Measurements from ENCODE around the gene MAP3K20. TPM values are rescaled to one million over a fixed set of nuclear protein-coding genes. Genes with fewer than 3 reads are reported as not detected.
A peak's percentile ranks its signal among the peaks of the same experiment; 100 is the strongest.

Gene MAP3K20
- total RNA-seq, 1 experiment from 2014 or later: 7.2 TPM

DNA sequence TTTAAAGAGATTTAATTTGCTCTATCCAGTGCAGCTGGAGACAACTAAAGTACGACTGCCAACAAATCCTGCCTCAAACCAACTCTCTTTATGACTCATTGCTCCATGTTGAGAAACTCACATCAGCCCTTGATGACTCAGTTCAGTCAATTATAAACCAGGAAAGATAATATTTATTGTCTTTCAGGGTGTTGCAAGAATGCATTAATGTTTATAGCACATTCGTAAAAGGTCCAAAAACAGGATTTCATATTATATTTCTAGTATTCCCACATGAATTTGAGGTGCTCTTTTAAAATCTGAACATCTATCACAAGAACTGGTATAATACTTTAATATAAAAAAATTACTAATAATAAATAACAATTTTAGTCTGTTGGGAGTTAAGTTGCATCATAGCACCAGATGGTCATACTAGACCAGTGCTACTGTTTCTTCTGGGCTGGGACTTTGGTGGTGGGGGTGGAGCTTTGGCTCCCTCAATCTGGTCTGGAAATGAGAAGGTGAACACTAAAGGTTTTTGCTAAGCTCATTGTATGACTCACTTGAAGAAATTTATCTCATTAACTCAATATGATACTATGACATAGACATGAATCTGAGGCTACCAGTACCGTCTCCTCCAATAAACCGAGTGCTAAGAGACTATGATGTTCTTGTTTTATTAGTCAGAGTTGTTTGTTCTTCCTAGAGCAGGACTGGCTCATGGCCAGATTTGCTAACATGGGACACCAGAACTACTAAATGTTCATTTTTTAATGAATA lies 26.6 kb upstream of the MAP3K20 start:
- in situ Hi-C loops (cut with HindIII; ENCODE audit: low sequenced_read_pairs): no loop called here
- DNase-seq (ENCODE audit: low spot score): peak; percentile 9

DNA sequence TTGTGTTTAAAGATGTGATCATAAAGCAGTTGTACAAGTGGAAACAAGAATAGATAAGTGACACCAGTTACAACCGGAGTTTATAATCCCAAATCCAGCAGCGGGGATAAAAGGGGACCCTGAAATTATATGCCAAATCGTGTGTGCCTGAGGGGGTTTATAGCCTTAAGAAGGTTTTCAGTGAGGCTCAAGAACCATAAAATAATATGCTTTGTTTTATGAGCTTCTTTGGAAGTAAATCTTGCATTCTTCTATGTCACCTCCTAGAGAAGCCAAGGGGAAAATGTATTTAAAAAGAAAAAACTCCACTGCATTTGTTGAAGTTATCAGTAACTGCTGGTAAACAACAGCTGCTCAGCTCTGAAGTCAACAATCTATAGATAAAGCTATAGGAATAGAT lies 25.8 kb upstream of the MAP3K20 start:
- in situ Hi-C loops (cut with HindIII; ENCODE audit: low sequenced_read_pairs): no loop called here
- no peak for DNase-seq (ENCODE audit: low spot score)

DNA sequence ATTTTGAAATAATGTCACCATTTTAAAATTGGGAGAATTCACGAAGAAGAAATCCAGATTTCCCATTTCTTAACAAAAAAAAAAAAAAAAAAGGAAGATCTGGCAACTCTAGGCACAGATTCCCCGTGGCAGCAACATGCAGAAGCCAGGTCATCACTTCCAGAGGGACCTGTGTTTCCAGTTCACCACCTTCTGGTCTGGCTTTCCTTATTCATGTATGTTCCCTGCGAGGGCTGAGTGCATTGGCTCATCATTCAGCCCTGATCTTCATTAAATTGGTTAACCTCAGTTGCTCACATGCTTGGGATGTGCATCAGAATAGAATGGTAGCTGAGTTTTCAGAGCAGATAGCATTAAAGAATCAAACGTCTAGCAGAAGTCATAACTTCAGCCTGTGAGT lies 25.0 kb upstream of the MAP3K20 start:
- in situ Hi-C loops (cut with HindIII; ENCODE audit: low sequenced_read_pairs): no loop called here
- DNase-seq (ENCODE audit: low spot score): no peak

DNA sequence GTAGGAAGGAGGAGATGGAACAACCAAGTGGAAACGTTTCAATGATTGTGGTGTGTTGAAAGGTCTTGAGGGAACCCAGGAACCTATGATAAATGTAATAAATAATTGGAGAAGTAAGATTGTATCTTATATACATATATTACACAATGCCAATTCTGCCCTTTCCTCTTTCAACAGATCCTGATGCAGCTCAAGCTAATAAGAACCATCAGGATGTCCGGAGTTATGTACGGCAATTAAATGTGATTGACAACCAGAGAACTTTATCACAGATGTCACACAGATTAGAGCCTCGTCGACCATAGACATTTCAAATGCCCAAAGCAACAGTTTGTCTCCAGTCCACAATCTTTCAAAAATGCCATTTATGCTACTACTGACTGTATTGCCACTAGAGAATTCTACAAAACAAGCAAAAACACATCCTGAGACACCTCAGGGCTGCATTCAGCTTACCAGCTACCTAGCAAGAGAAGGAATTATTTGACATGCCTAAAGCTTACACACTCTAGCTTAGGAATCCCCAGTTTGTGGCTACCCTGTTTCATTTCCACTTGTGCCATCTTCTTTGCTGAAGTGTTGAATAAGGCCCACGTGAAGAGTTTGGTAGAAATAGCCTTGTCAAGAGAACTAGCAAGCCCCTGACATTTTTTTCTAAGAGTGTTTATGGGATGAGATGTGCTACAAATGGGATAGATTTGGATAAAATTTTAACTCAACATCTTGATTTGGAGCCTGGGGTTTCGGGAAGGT lies 24.0 kb upstream of the MAP3K20 start:
- in situ Hi-C loops (cut with HindIII; ENCODE audit: low sequenced_read_pairs): no loop called here
- DNase-seq (ENCODE audit: low spot score): no peak

DNA sequence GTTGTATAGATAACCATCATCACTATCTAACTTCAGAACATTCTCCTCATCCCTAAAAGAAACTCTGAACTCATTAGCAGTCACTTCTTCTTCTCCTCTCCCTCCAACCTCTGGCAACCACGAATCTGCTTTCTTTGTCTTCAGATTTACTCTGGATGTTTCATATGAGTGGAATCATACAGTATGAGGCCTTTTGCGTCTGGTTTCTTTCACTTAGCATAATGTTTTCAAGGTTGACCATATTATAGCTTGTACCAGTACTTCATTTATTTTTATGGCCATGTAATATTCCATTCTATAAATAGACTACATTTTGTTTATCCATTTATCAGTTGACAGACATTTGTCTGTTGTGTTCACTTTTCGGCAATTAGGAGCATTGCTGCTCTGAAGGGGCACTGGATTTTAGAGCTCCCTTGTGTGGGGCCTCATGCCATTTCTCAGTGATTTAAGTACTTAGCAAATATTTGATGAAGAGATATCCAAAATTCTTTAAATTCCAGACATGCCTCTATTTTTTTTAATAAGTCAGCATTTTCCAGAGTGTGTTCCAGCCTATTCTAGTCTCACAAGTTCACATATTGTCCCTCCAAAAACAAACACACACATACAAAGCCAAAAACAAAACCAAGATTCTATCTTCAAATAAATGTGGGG lies 22.5 kb upstream of the MAP3K20 start:
- in situ Hi-C loops (cut with HindIII; ENCODE audit: low sequenced_read_pairs): no loop called here
- DNase-seq (ENCODE audit: low spot score): no peak

DNA sequence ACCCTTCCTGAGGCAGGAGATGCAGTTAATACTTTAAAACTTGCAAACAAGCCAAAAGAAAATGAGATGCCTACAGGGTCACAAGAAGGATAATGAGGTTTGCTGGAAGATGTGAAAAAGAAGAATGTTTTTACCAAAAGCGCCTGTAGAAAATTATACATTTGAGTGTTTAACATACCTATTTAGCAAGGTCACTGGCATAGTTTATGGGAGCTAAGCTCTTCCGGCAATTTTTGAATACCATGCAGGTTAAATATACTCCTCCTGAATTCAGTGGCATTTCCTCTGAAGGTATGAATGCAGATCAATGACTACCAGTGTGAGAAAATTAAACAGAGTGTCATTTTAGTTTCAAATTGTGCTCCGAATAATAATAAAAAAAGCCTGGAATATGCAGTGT lies 21.2 kb upstream of the MAP3K20 start:
- in situ Hi-C loops (cut with HindIII; ENCODE audit: low sequenced_read_pairs): no loop called here
- no peak for DNase-seq (ENCODE audit: low spot score)

DNA sequence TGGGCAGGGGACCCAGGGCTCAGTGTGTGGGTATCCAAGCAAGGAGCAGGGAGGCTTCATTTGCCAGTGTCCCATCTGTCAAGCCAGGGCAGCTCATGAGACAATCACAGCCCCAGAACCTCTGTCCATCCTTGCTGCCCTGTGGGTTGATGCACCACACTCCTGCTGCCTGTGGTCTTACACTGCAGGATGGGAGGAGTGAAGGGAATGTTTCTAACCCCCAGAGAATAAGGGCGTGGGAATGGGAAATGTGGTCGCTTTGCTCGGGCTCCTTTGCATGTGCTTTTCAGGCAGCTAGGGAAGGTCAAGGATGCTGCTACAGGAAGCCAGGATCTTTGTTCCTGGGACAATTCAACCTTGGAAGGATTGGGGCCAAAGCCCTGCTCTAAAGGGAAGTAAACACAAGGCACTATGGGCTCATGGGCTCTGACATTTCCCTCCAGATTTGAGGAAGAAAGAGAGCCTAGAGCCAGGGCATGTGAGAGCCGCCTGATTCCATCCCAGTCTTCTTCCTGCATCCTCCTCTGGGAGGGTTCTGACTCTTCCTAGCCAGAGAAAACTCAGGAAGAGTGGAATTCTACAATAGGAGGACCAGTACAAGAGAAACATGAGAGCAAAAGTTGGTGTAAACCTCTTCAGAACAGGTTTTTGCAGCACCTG lies 18.8 kb upstream of the MAP3K20 start:
- no peak for DNase-seq (ENCODE audit: low spot score)
- in situ Hi-C loops (cut with HindIII; ENCODE audit: low sequenced_read_pairs): no loop called here

DNA sequence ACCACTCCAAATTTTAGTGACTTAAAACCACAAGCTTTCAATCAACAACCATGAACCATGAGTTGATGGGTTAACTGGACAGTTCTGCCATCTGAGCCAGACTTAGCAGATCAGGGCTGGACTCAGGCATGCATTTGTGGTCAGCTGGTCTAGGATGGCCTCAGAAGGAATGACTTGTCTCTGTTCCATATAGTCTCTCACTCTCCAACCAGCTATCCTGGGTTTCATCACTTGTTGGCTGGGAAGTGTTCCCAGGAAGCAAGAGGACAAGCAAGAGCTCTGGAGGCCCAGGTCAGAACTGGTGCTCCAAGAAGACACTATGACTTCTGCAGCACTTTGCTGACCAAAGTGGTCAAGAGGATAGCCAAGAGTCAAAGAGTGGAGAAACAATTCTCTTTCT lies 17.5 kb upstream of the MAP3K20 start:
- DNase-seq (ENCODE audit: low spot score): no peak
- in situ Hi-C loops (cut with HindIII; ENCODE audit: low sequenced_read_pairs): no loop called here

DNA sequence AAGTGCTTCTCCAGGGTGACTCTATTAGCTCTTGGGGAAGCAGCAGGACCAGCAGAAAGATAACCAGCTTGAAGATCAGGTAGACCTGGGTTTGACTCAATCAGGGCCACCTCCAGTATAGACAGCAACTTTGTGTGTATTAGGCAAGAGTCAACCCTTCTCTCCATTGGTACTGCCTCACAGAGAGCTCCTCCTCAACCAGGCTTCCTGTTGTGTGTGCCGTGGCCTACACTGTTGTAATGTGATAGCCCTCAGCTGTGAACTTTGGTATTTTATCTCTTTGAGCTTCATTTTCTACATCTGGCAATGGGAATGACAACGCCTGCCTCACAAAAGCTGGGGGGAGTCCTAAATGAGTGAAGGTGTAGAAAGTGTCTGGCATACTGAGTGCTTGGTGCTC lies 17.0 kb upstream of the MAP3K20 start:
- in situ Hi-C loops (cut with HindIII; ENCODE audit: low sequenced_read_pairs): no loop called here
- DNase-seq (ENCODE audit: low spot score): no peak

DNA sequence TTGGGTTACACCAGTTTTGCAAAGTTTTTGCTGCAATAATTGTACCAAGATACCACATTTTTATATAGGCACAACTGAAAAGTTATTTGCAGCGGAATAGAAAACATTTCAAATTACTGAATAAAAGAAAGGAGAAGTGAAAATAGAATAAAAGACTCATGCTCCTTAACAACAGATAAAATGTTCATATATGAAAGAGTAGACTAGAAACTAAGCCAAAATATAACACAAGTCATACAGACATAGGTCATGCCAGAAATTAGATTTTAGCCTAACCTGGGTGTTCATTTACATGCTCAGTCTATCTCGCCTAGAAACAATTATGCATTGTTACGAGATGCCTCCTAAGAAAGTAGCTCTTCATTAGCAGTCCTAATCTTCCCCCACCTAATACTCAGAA lies 16.4 kb upstream of the MAP3K20 start:
- no peak for DNase-seq (ENCODE audit: low spot score)
- in situ Hi-C loops (cut with HindIII; ENCODE audit: low sequenced_read_pairs): no loop called here

DNA sequence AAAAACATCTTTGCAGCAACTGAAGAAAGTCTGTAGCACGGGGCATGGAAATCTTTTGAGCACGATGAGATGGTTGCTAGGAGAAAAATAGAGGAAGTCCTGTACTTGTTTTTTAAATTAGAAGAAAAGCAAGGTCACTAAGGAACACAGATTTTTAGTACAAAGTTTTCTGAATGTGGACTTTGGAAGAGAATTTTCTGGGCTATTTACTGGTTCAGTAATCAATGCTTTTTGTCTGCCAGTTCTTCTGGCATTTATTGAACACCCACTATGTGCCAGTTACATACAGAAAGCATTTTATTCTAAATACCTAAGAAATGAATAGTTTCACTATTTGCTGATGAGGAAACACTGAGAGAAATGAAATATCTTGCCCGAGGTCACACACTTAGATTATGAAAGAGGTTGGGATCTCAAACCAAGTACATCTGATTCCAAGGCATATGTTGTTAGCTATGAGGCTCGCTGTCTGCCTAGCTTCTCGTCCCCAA lies 15.6 kb upstream of the MAP3K20 start:
- in situ Hi-C loops (cut with HindIII; ENCODE audit: low sequenced_read_pairs): no loop called here
- no peak for DNase-seq (ENCODE audit: low spot score)

DNA sequence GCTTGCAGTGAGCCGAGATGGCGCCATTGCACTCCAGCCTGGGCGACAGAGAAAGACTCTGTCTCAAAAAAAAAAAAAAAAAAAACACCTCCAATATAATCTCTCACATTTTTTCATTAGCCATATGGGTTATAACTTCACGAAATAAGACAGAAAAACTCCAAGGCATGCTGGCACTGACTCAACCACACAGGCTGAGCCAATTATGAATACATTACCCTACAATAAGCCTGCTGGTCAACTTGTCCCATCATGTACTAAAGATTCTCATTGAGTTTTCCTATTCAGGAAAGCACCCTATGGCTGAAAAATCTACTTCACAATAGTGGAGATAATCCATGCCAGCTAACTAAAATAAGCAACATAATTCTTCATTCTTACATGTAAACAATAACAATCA lies 12.8 kb upstream of the MAP3K20 start:
- in situ Hi-C loops (cut with HindIII; ENCODE audit: low sequenced_read_pairs): no loop called here
- DNase-seq (ENCODE audit: low spot score): no peak

DNA sequence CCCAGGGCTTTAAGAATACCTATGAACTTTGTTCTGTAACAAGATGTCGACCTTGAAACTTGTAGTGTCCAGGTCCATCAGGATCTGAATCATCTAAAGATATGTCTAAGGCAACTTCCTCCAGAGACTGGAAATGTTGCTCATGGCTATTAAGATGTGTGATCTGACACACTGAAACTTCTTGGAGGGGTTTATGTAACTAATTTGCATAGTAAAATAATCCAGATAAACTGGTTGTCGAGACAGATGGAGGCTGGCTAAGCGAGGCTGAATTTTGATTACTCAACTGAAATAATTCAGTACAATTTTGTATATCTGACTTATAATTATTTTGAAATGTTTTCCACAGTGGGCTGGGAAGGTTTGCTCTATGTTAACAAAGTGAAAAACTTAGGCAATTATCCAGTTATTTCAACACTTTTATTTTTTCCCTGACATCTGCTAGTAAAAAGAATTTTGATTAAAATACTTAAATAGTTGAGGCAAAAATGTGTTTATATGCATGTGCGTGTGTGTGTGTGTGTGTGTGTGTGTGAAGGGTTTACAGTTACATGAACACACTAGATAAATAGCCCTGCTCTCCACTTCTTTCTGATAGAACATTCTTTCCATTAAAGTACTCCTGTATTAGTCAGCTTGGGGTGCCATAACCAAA lies 11.4 kb upstream of the MAP3K20 start:
- in situ Hi-C loops (cut with HindIII; ENCODE audit: low sequenced_read_pairs): no loop called here
- DNase-seq (ENCODE audit: low spot score): no peak

DNA sequence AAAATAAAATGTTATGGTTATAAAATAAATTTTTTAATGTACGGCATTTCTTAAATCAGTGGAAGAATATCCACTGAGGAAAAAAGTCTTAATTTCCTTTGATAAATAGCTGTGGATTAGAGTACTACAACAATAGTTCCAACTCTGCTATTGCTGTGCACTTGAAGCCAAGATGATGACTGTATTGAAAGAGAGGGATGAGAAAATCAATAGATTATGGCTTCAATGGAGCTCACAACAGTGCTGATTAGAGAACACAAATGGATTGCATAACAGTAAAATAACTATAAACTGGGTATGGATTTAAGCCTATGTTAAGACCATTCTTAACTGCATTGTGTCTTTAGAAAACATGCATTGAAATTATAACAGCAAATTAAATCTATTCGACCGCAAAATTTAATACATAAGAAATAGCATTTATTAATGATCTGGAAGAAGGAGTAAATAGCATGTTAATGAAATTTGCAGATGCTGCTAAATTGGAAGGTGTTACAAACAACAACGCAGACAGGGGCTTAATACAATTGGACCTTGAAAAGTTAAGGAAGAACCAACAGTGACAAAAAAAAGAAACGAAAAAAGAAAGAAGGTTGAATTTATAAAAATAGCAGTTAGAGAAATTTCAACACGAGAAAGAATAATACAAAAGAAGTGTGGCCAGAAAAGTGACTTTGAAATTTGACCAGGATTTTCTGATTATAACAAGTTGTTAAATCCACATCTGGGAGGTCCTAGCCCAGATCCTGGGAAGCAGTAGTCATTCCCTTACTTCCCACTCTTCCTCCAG lies 8.6 kb upstream of the MAP3K20 start:
- in situ Hi-C loops (cut with HindIII; ENCODE audit: low sequenced_read_pairs): no loop called here
- DNase-seq (ENCODE audit: low spot score): no peak

DNA sequence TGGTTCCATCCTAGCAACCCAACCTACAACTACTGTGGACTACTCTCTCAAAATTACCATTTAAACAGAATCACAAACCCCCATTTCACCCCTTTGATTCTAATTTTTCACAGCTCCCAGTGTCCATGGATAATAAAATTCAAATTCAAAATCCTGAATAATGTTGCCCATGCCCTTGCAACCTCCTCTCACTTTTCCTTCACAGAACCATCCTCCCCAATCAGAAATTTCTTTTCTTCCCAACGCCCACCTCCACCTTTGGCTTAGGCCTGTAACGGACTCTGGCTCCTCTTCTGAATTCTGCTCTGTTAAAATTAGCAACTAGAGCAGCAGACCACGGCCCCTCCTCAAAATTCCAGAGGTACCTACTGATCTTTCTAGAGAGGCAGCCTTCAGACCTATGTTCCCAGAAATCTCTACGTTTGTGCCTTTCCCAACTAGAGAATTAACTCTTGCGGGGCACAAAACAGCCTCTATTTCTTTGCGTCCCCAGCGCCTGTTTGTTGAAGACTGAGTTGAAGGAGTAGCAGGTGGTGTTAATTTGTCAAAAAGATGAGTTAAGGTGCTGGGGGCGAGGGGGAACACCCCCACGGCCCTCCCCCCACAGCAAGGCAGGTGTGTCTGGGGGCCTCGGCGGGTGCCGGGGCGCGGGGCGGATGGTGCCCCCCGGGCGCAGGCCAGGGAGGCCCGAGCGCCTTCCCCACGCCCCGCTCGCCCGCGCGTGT lies 428 bp upstream of the MAP3K20 start:
- DNase-seq (ENCODE audit: low spot score): peak; percentile 8
- in situ Hi-C loops (cut with HindIII; ENCODE audit: low sequenced_read_pairs): no loop called here

DNA sequence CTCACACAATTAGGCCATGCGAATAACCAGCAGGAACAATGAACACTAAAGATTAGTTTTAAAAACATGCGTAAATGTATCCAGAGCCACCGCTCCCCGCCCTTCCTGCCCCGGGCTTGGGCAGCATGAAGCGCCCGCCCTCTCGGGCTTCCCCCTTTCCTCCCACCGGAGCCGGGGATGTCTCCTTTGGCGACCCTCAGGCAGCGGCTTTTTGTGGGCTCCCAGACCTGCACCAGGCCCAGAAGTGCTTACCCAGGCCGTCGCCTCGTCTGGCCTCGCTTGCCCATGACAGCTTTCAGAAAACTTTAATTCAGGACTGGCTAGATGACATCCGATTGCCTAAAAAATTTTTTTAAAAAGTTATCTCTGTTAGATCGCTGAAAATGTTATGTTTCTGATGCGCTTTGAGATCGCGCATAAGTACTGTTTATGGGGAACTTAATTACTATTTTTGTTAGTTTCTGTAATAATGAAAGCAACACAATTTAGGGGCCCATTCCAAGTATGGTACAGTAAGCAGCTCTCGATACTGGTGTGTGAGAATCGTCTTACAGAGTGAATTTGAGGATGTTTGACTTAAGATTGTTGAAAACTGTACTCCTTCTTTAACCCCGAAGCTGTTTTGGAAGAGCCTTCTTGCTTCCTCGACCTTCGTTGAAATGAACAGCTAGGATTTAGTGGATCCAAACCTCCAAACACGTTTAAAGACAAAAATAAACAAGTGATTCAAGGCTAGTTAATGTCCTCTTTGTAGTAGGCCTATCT lies 1.1 kb downstream of the MAP3K20 start:
- no peak for DNase-seq (ENCODE audit: low spot score)
- in situ Hi-C loops (cut with HindIII; ENCODE audit: low sequenced_read_pairs): no loop called here

DNA sequence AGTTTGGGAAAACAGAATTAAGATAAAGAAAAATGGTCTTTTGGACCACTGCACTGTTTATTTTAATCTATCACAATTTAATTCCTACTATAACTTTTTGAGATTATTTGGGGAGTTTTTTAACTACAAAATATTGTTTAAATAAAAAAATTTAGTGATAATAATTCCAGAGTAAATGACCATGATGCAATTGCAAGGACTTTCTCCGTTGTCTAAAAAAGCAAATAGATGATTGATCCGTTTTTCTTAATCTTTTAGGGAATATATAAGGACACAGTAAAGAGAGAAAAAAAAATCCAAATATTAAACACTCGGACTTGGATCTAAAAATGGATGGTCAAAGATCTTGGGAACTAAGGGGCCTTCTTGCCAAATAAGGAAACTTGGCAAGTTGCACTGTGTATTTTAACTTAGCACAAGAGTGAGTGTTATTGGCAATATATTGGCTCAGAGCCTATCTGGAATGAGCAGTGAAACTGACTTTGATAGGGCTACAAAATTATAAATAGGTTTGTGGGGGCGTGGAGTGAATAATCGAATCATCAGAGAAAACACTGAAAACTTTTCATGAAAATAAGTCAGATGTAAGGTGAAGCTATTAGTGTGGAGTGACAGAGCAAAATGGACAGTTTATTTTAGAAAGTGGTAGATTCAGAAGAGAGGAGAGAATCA lies 2.0 kb downstream of the MAP3K20 start:
- no peak for DNase-seq (ENCODE audit: low spot score)

More for the DNA sequence above, 2.0 kb downstream of the MAP3K20 start:
- in situ Hi-C loops (cut with HindIII; ENCODE audit: low sequenced_read_pairs): no loop called here

Data from G401 (cell line).